Activated T-helper 2 cell treated with anti-CD3 and anti-CD28 coated beads, Interferon-gamma antibody, Interleukin-2, Interleukin-4, amounts not matched to agents 10 μg/mL and 5 μg/mL and 100 μg/mL, durations not matched to agents 14 hours and 24 hours and 36 hours (primary cell): Measurements from ENCODE around the gene MICAL3. TPM values are rescaled to one million over a fixed set of nuclear protein-coding genes. Genes with fewer than 3 reads are reported as not detected.

Experiments used
- DNase-seq: peaks from one replicate; pipeline ENCODE4 v3.0.0; 2021; ENCODE audit warnings: low spot score
- H3K27ac Mint-ChIP-seq: one replicate; pipeline ENCODE4 v1.8.0; 2021; ENCODE audit warnings: mixed read lengths
- H3K27me3 Mint-ChIP-seq: one replicate; pipeline ENCODE4 v1.8.0; 2021; ENCODE audit warnings: low read depth, mixed read lengths
- H3K36me3 Mint-ChIP-seq: one replicate; pipeline ENCODE4 v1.8.0; 2021; ENCODE audit warnings: low read depth, mixed read lengths
- H3K4me1 Mint-ChIP-seq: one replicate; pipeline ENCODE4 v1.8.0; 2021; ENCODE audit warnings: low read depth, mixed read lengths
- H3K4me3 Mint-ChIP-seq: one replicate; pipeline ENCODE4 v1.8.0; 2021; ENCODE audit warnings: low read depth, mild to moderate bottlenecking, moderate library complexity, mixed read lengths
- H3K9me3 Mint-ChIP-seq: one replicate; pipeline ENCODE4 v1.8.0; 2021; ENCODE audit warnings: mixed read lengths
- intact Hi-C: fragments of 100-400 bp; cut with micrococcal nuclease; formaldehyde crosslinking; loops from one replicate; pipeline ENCODE4 v1.15.1; 2023
- total RNA-seq: library from RNA; stranded (reverse); gene quantifications from 2 replicates; pipeline ENCODE4 v1.2.3, GENCODE V29; 2022

Gene MICAL3
- total RNA-seq, 1 donor from 2014 or later, result 41.8 TPM

DNA sequence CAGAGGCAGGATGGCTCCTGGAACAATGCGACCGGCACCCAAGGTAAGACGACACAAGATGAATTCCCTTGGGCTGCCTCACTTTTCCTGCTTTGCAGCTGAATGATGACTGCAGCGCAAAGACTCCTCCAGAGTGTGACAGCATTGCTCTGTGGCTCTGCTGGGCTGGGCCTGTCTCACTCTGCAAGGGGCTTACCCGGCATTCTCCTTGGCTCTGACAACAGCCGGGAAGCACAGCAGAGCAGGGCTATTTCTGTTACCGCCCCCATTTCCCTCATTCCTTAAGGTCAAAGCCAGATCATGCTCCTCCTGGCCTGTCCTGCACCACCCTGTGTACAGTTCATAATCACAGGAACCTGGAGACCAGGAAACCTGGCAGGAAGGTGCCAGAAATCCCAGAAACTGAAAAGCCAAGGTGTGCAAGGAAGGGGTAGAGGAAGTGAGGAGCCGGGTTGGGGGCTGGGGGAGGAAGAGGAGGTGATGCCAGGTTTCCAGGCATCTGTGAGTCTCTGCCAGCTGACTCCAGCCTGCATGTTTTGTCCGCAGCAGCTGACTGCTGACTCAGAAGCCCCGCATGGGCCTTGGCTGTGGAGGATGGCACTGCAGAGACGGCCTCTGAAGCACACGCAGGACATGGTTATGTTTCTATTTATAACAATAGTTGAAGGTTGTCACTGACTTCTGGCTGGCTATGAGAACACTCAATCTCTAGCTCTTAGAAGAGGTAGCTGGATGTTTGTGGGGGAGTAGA is 113.6 kb downstream of the MICAL3 start:
- H3K27me3 Mint-ChIP-seq, result no peaks in the 10 kb centered on the region
- DNase-seq, result no peak
- peaks cover 2% of the 10 kb centered on the region for H3K4me1 Mint-ChIP-seq
- intact Hi-C loops, result no loop called here
- no peaks in the 10 kb centered on the region for H3K9me3 Mint-ChIP-seq
- no peak overlapping the region for H3K27ac Mint-ChIP-seq
- no peak overlapping the region for H3K4me3 Mint-ChIP-seq
- H3K36me3 Mint-ChIP-seq, result no peaks in the 10 kb centered on the region

DNA sequence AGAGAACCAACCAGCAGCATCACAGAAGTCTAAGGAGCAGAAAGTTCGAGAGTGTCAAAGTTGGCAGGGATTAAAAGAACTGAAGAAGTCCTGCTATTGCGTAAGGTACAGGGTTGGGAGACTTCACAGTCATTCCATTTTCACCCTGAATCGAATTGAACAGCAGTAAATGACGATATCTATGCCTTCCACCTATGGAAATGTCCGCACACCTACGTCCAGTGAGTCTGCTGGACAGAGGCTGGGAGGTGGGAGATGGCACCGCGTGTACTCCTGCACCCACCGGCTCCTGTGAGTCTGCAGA is 116.7 kb downstream of the MICAL3 start:
- Mint-ChIP-seq H3K4me3 (no peak overlapping the region), H3K9me3 (no peaks in the 10 kb centered on the region), H3K27ac (no peak overlapping the region), H3K4me1 (peaks cover 2% of the 10 kb centered on the region), H3K36me3 (no peaks in the 10 kb centered on the region), H3K27me3 (no peaks in the 10 kb centered on the region)
- DNase-seq, result no peak
- intact Hi-C loops, result no loop called here

DNA sequence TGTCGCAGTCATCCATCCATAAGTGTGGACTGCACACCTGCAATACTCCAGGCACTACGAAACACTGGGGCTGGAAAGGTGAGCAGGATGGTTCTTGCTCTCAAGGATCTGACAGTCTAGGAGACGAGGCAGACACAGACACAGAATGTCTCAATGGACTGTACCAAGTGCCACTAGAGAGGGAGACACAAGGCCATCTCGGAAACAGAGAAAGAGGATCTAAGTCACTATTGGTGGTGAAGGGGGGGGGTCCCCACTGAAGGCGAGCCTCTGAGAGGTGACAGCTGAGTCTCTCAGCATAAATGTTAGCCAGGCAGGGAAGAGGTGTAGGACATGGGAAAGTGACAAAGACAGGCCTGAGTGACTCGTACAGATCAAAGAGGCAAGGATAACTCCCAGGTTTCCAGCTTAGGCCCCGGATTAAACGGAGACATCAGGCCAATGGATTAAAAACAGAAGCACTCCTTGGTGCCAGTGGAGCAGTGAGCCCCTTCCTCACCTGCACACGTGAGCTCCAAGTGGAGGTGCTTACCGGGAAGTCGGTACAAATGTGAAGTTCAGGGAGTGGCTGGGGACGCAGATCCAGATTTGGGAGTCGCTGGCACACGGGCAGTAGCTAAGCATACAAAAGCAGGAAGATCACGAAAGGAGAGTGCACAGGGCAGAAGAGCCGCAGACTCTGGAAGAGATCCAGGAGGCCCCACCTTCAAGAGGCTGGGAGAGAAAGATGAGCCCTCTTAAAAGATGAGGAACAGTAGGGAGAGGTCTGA is 117.2 kb downstream of the MICAL3 start:
- Mint-ChIP-seq H3K9me3 (no peaks in the 10 kb centered on the region), H3K4me1 (peaks cover 2% of the 10 kb centered on the region)

DNA sequence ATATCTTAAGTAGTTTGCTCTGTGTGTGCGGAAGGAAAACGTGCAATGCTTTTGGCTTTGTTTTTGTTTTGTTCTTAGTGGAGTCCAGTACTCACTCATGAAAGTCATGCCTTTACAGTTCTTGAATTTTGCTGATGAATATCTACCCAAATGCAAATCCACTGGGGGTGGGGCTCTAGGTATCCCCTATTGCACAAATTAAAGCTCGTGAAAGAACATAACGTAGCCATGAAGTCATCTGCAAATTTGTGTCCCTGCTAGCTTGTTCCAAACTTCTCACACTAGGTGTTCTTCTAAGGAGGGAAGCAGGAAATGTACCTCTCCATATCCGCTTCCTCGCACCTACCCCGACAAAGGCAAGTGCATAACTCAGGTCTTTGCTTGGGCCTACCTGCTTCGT is 118.9 kb downstream of the MICAL3 start:
- Mint-ChIP-seq H3K36me3 (no peaks in the 10 kb centered on the region), H3K9me3 (no peaks in the 10 kb centered on the region), H3K27me3 (no peaks in the 10 kb centered on the region), H3K27ac (no peak overlapping the region), H3K4me3 (no peak overlapping the region), H3K4me1 (peaks cover 2% of the 10 kb centered on the region)
- intact Hi-C loops, result no loop called here
- DNase-seq, result no peak

More for the DNA sequence above, 117.2 kb downstream of the MICAL3 start:
- intact Hi-C loops, result no loop called here
- Mint-ChIP-seq H3K36me3 (no peaks in the 10 kb centered on the region), H3K27ac (no peak overlapping the region), H3K27me3 (no peaks in the 10 kb centered on the region), H3K4me3 (no peak overlapping the region)
- DNase-seq, result no peak

DNA sequence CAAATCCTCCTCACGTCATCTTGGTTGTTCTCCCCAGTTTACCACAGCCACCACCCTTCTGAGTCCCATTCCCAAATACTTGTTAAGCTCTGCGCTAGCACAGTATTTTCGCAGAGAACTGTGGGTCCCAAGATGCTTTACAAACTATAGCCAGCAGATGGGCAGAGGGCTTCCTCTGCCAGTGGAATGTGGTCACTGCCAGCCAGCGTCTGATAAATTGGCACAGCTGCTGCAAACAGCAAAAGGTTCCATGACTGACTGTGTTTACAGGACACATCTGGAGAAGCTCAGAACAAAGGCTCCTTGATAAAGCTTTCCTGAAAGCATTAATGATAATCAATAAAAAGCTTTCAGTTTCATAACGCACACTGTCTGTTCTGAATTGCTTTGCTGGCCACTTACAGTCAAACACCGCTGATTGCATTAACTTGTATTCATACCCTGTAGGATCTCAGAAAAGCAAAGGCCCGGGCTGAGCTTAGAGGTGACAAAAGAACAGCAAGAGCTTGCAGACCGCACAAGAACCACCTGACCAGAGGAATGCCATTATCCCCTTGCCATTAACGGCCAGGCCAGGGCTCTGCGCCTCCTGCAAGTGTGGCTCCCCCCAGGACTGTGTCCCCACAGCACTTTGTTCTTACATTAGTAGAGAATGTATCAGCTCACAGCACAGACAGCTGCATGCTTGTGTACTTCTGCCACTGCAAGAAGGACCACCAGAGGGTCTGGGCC is 120.6 kb downstream of the MICAL3 start:
- Mint-ChIP-seq H3K4me1 (peaks cover 2% of the 10 kb centered on the region), H3K27ac (no peak overlapping the region), H3K27me3 (no peaks in the 10 kb centered on the region), H3K36me3 (peaks cover 3% of the 10 kb centered on the region), H3K9me3 (no peaks in the 10 kb centered on the region), H3K4me3 (no peak overlapping the region)
- intact Hi-C loops, result no loop called here
- DNase-seq, result no peak

DNA sequence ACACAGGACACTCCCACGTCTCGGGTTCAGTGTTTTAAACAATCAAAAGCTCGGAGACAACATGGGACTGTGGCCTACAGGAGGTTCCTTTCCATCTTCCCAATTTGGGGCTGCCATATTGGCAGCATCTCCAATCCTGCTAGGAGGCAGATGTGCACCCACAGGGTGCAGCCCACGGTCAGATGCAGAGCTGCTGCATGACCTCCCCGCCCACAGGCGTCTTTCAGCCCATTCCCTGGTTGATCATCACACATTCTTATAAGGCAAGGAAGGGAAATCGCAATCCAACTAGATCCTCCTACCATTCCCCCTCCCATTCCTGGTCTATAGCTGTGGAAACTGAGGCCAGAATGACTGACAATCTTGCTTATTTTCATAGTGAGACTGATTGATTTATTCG is 121.4 kb downstream of the MICAL3 start:
- Mint-ChIP-seq H3K9me3 (no peaks in the 10 kb centered on the region), H3K27ac (no peak overlapping the region), H3K27me3 (no peaks in the 10 kb centered on the region), H3K4me3 (no peak overlapping the region), H3K4me1 (peaks cover 2% of the 10 kb centered on the region), H3K36me3 (peaks cover 3% of the 10 kb centered on the region)
- intact Hi-C loops, result no loop called here
- DNase-seq, result no peak

DNA sequence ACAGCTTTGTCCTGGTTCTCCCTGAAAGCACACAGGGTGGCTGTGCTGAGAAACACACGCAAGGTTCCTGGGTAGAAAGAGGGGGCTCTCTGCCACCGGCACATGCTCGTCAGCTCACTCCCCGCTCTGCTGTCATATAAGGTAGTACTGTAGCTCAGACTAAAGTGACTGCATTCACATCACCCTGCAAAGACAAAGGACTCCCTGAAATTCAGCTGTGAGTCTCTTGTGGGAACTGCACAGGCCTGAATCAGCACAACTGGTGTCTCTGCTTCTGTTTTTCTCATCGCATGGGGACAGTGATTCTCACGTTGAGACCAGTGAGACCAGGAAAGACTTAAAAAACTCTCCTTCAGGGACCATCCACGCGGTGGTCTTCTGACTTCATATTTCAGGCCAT is 126.0 kb downstream of the MICAL3 start:
- Mint-ChIP-seq H3K4me1 (no peaks in the 10 kb centered on the region), H3K9me3 (no peaks in the 10 kb centered on the region), H3K27ac (no peak overlapping the region), H3K4me3 (no peak overlapping the region), H3K36me3 (peaks cover 16% of the 10 kb centered on the region), H3K27me3 (no peaks in the 10 kb centered on the region)
- DNase-seq, result no peak
- intact Hi-C loops, result no loop called here

DNA sequence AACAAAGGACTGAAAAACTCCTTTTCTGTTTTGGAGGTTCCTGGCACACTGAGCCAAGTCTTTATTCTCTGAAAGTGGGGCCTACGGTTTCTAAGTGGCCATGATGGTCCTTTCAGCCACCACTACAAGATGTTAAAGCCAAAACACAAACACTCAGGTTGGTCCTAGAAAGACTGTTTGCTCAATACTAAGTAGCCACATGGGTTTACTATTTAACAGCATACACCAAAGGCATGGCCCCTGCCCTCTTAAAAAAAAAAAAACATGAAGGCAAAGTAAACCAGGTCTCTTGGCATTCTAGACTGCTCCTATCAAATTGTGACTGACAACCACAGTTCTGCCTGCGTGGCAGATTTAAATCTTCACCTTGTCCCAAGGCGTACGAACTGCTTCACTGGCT is 126.5 kb downstream of the MICAL3 start:
- no peak overlapping the region for H3K27ac Mint-ChIP-seq
- H3K9me3 Mint-ChIP-seq, result no peaks in the 10 kb centered on the region
- no peak overlapping the region for H3K4me3 Mint-ChIP-seq
- H3K36me3 Mint-ChIP-seq, result peaks cover 16% of the 10 kb centered on the region
- intact Hi-C loops, result no loop called here
- no peaks in the 10 kb centered on the region for H3K4me1 Mint-ChIP-seq
- H3K27me3 Mint-ChIP-seq, result no peaks in the 10 kb centered on the region
- no peak for DNase-seq

DNA sequence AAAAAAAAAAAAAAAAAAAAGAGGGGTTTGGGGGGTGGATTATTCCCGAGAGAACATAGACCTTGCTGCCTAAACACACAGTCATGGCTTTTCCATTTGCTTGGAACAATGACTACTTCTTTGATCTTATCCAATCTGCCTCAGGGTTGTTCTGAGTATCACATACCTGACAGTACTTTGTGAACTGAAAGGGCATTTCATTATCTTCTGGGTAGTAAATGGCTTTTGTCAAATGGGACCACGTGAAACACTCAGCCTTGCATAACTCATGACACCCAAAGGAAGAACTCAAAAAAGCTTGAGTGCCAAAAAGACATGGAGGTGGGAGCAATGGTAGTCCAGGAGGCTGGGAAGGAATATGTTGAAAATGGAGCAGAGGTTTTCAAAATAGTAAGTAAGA is 126.9 kb downstream of the MICAL3 start:
- intact Hi-C loops, result no loop called here
- peaks cover 16% of the 10 kb centered on the region for H3K36me3 Mint-ChIP-seq
- H3K27ac Mint-ChIP-seq, result no peak overlapping the region

DNA sequence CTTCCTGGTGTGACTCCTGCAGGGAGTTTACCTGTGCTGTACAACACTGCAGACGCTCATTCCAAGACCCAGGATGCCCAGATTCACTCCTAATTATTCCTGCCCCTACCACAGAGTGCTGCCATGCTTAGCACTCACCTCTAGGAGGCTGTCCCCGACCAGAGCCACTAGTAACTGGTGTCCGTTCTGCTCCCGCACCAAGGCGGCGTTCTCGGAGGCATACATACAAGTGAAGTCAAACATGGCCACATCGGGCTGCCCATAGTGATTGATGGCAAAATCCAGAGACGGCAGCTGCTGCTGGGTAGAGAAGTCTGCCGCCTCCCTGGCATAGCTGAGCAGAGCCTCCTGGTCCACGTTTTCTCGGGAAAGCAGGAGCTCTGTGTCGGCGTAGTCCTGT is 127.8 kb downstream of the MICAL3 start:
- DNase-seq, result no peak
- Mint-ChIP-seq H3K4me3 (no peak overlapping the region), H3K4me1 (no peaks in the 10 kb centered on the region), H3K27ac (no peak overlapping the region), H3K27me3 (no peaks in the 10 kb centered on the region), H3K9me3 (no peaks in the 10 kb centered on the region), H3K36me3 (peaks cover 19% of the 10 kb centered on the region)
- intact Hi-C loops, result no loop called here

More for the DNA sequence above, 126.9 kb downstream of the MICAL3 start:
- DNase-seq, result no peak
- H3K4me1 Mint-ChIP-seq, result no peaks in the 10 kb centered on the region
- H3K4me3 Mint-ChIP-seq, result no peak overlapping the region
- no peaks in the 10 kb centered on the region for H3K27me3 Mint-ChIP-seq
- no peaks in the 10 kb centered on the region for H3K9me3 Mint-ChIP-seq

DNA sequence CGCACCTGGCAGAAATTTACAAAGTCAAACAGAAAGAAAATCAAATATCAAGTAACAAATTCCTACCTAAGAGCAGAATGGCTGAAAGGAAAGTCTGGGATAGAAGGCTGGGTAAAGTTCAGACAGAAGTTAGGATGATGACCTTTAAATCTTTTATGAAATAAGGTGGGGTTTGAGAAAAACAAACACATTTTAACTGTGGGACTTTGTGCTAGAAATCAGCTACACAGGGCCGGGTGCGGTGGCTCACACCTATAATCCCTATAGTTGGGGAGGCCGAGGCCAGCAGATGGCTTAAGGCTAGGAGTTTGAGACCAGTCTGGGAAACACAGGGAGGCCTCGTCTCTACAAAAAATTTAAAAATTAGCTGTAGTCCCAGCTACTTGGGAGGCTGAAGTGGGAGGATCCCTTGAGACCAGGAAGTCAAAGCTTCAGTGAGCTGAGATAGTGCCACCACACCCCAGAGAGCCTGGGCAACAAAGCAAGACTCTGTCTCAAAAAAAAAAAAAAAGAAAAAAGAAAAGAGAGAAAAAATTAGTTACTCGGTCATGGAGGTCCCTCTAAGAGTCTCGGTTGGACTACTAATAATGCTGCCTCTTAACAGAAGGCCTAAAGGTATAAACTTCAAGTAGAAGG is 130.3 kb downstream of the MICAL3 start:
- Mint-ChIP-seq H3K4me3 (no peak overlapping the region), H3K27ac (no peak overlapping the region), H3K4me1 (no peaks in the 10 kb centered on the region), H3K9me3 (no peaks in the 10 kb centered on the region), H3K36me3 (peaks cover 23% of the 10 kb centered on the region), H3K27me3 (no peaks in the 10 kb centered on the region)
- intact Hi-C loops, result no loop called here
- DNase-seq, result no peak

DNA sequence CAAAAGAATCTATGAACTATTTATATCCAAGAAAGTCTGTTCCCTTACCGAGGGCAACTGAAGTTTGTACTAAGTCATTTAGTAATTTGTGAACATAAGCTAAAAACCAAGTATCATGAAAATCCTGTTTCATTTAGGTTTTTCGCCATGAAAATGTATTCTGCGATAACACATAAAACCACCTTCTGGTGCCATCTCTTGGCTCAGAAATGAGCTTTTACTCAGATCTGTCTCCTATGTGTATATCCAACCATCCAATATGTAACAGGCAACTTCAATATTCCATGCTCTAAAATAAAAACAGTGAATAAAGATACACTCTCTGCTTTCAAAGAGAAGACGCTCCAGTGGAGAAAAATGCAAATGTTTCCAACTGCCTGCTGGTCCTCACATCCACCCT is 132.0 kb downstream of the MICAL3 start:
- intact Hi-C loops, result no loop called here
- no peaks in the 10 kb centered on the region for H3K9me3 Mint-ChIP-seq
- H3K4me3 Mint-ChIP-seq, result no peak overlapping the region
- no peaks in the 10 kb centered on the region for H3K27me3 Mint-ChIP-seq
- peaks cover 31% of the 10 kb centered on the region for H3K36me3 Mint-ChIP-seq
- DNase-seq, result no peak
- H3K4me1 Mint-ChIP-seq, result no peaks in the 10 kb centered on the region
- no peak overlapping the region for H3K27ac Mint-ChIP-seq
